HEK293 (cell line): ENCODE measurements around the gene MATCAP1.
A peak's percentile ranks its signal among the peaks of the same experiment; 100 is the strongest.

Experiments
- AEBP2 ChIP-seq: fragments of 450-650 bp; formaldehyde crosslinking; IDR thresholded peaks from 2 replicates; pipeline ENCODE4 v1.5.1; 2016; ENCODE audit warnings: missing biosample characterization, missing genetic modification characterization, borderline replicate concordance
- GFI1B ChIP-seq: fragments of 450-650 bp; formaldehyde crosslinking; IDR thresholded peaks from 2 replicates; pipeline ENCODE4 v1.5.1; 2016; ENCODE audit warnings: missing biosample characterization, missing genetic modification characterization
- HOXC10 ChIP-seq: sonication (generic); formaldehyde crosslinking; IDR thresholded peaks from 2 replicates; pipeline ENCODE4 v1.8.1; 2023; ENCODE audit warnings: mild to moderate bottlenecking, missing genetic modification reagents
- IKZF3 ChIP-seq: fragments of 450-650 bp; IDR thresholded peaks from 2 replicates; pipeline ENCODE4 v1.5.0; 2018; ENCODE audit warnings: missing biosample characterization, mild to moderate bottlenecking, missing genetic modification characterization, moderate library complexity
- KLF1 ChIP-seq: fragments of 450-650 bp; formaldehyde crosslinking; IDR thresholded peaks from 2 replicates; pipeline ENCODE4 v1.5.1; 2016; ENCODE audit warnings: missing biosample characterization, missing genetic modification characterization
- KLF16 ChIP-seq: fragments of 450-650 bp; formaldehyde crosslinking; IDR thresholded peaks from 2 replicates; pipeline ENCODE4 v1.5.1; 2017; ENCODE audit warnings: missing biosample characterization, missing genetic modification characterization
- MEIS1 ChIP-seq: sonication (generic); formaldehyde crosslinking; IDR thresholded peaks from 2 replicates; pipeline ENCODE4 v1.8.1; 2022; ENCODE audit warnings: missing genetic modification reagents, mild to moderate bottlenecking, borderline replicate concordance
- PRDM1 ChIP-seq: fragments of 450-650 bp; formaldehyde crosslinking; IDR thresholded peaks from 2 replicates; pipeline ENCODE4; 2016; ENCODE audit warnings: missing biosample characterization, missing genetic modification characterization
- PRDM10 ChIP-seq: fragments of 450-650 bp; formaldehyde crosslinking; IDR thresholded peaks from 2 replicates; pipeline ENCODE4 v1.5.1; 2016; ENCODE audit warnings: missing biosample characterization, missing genetic modification characterization
- WT1 ChIP-seq: fragments of 450-650 bp; formaldehyde crosslinking; IDR thresholded peaks from 2 replicates; pipeline ENCODE4 v1.5.1; 2016; ENCODE audit warnings: missing biosample characterization, missing genetic modification characterization
- ZBTB49 ChIP-seq: fragments of 450-650 bp; formaldehyde crosslinking; IDR thresholded peaks from 2 replicates; pipeline ENCODE4 v1.5.1; 2016; ENCODE audit warnings: missing biosample characterization, missing genetic modification characterization, low read depth
- ZBTB8A ChIP-seq: fragments of 450-650 bp; formaldehyde crosslinking; IDR thresholded peaks from 2 replicates; pipeline ENCODE4 v1.5.1; 2016; ENCODE audit warnings: missing biosample characterization, missing genetic modification characterization
- ZFP3 ChIP-seq: fragments of 450-650 bp; formaldehyde crosslinking; IDR thresholded peaks from 2 replicates; pipeline ENCODE4 v1.5.1; 2016; ENCODE audit warnings: low read depth, missing biosample characterization, missing genetic modification characterization
- ZNF112 ChIP-seq: fragments of 450-650 bp; formaldehyde crosslinking; IDR thresholded peaks from 2 replicates; pipeline ENCODE4 v1.5.0; 2017; ENCODE audit warnings: missing biosample characterization, missing genetic modification characterization
- ZNF133 ChIP-seq: fragments of 450-650 bp; formaldehyde crosslinking; IDR thresholded peaks from 2 replicates; pipeline ENCODE4 v1.5.1; 2016; ENCODE audit warnings: missing biosample characterization, missing genetic modification characterization
- ZNF148 ChIP-seq: fragments of 450-650 bp; formaldehyde crosslinking; IDR thresholded peaks from 2 replicates; pipeline ENCODE4 v1.5.0; 2017; ENCODE audit warnings: missing biosample characterization, missing genetic modification characterization, borderline replicate concordance
- ZNF23 ChIP-seq: fragments of 450-650 bp; formaldehyde crosslinking; IDR thresholded peaks from 2 replicates; pipeline ENCODE4 v1.5.1; 2016; ENCODE audit warnings: missing biosample characterization, missing genetic modification characterization, borderline replicate concordance
- ZNF394 ChIP-seq: fragments of 450-650 bp; formaldehyde crosslinking; IDR thresholded peaks from 2 replicates; pipeline ENCODE4 v1.5.1; 2016; ENCODE audit warnings: missing biosample characterization, missing genetic modification characterization, mild to moderate bottlenecking, moderate library complexity, borderline replicate concordance
- ZNF488 ChIP-seq: fragments of 450-650 bp; formaldehyde crosslinking; IDR thresholded peaks from 2 replicates; pipeline ENCODE4 v1.5.1; 2016; ENCODE audit warnings: missing biosample characterization, missing genetic modification characterization
- ZNF510 ChIP-seq: fragments of 450-650 bp; formaldehyde crosslinking; IDR thresholded peaks from 2 replicates; pipeline ENCODE4 v1.5.1; 2018; ENCODE audit warnings: mild to moderate bottlenecking, missing genetic modification characterization, missing biosample characterization; ENCODE audit not compliant: insufficient replicate concordance
- ZNF692 ChIP-seq: fragments of 450-650 bp; formaldehyde crosslinking; IDR thresholded peaks from 2 replicates; pipeline ENCODE4 v1.5.1; 2016; ENCODE audit warnings: missing biosample characterization, missing genetic modification characterization
- ZXDB ChIP-seq: fragments of 450-650 bp; formaldehyde crosslinking; IDR thresholded peaks from 2 replicates; pipeline ENCODE4 v1.5.1; 2016; ENCODE audit warnings: missing biosample characterization, missing genetic modification characterization
- TF ChIP-seq, protein P1 (sequence below): fragments of 450-650 bp; formaldehyde crosslinking; IDR thresholded peaks from 2 replicates; pipeline ENCODE4 v1.5.1; 2016; ENCODE audit warnings: missing biosample characterization, missing genetic modification characterization, borderline replicate concordance

Gene MATCAP1

DNA sequence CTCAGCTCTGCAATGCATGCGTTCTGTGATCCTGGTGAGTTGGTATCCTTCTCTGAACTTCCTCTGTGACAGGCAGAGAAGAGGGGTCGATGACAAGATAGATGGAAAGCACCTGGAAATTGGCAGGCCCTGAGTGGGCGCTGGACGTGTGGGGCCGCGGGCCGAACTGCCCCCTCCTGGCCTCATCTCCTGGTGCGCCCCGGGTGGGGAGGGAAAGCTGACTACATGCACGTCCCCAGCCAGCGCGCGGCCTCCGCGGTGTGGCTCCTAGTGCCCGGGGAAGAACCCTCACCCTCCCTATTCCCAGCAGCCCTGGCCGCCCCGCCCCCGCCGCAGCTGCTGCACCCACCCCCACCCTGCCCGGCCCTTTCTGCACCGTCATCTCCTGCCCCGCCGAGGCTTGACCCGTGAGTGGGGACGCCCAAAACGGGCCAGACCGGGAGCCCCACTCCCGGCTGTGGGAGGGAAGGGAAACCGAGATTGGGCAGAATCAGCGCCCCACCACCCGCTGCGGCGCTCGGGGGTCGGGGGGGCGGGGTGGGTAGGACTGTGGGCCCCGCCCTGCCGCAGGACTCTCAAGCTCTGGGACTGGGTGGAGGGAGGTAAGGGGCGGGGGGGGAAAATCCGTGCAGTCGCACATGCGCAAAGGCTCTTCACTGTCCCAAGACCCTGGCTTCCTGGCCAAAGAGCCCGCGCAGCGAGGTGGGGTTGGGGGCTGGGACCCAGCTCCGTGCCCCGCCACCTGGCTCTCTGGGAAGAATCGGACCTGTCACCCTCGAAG, 13.4 kb downstream of the MATCAP1 start, which contains the start of gene NOL3 (continued):
- TF ChIP-seq ZBTB49 (tag by site-specific recombination) = no peak
- no peak for TF ChIP-seq ZNF112 (tag by site-specific recombination)
- TF ChIP-seq HOXC10 (CRISPR knock-in tag) = no peak
- TF ChIP-seq IKZF3 = no peak
- no peak for TF ChIP-seq ZNF23 (tag by site-specific recombination)
- no peak for TF ChIP-seq ZNF488 (tag by site-specific recombination)
- peak; percentile 98 for TF ChIP-seq PRDM10 (tag by site-specific recombination)
- no peak for TF ChIP-seq KLF16 (tag by site-specific recombination)
- no peak for TF ChIP-seq ZNF133 (tag by site-specific recombination)
- TF ChIP-seq AEBP2 = no peak
- TF ChIP-seq GFI1B (tag by site-specific recombination) = no peak
- no peak for TF ChIP-seq ZNF148 (tag by site-specific recombination)
- TF ChIP-seq ZNF692 (tag by site-specific recombination) = peak; percentile 64
- TF ChIP-seq ZFP3 (tag by site-specific recombination) = no peak
- TF ChIP-seq ZBTB8A (tag by site-specific recombination) = peak; percentile 62
- no peak for TF ChIP-seq MEIS1 (CRISPR knock-in tag)
- TF ChIP-seq ZNF394 (tag by site-specific recombination) = no peak
- TF ChIP-seq KLF1 (tag by site-specific recombination) = peak; percentile 80
- TF ChIP-seq ZNF510 (tag by site-specific recombination) = no peak
- TF ChIP-seq WT1 (tag by site-specific recombination) = no peak
- TF ChIP-seq ZXDB (tag by site-specific recombination) = no peak
- TF ChIP-seq, protein P1, sequence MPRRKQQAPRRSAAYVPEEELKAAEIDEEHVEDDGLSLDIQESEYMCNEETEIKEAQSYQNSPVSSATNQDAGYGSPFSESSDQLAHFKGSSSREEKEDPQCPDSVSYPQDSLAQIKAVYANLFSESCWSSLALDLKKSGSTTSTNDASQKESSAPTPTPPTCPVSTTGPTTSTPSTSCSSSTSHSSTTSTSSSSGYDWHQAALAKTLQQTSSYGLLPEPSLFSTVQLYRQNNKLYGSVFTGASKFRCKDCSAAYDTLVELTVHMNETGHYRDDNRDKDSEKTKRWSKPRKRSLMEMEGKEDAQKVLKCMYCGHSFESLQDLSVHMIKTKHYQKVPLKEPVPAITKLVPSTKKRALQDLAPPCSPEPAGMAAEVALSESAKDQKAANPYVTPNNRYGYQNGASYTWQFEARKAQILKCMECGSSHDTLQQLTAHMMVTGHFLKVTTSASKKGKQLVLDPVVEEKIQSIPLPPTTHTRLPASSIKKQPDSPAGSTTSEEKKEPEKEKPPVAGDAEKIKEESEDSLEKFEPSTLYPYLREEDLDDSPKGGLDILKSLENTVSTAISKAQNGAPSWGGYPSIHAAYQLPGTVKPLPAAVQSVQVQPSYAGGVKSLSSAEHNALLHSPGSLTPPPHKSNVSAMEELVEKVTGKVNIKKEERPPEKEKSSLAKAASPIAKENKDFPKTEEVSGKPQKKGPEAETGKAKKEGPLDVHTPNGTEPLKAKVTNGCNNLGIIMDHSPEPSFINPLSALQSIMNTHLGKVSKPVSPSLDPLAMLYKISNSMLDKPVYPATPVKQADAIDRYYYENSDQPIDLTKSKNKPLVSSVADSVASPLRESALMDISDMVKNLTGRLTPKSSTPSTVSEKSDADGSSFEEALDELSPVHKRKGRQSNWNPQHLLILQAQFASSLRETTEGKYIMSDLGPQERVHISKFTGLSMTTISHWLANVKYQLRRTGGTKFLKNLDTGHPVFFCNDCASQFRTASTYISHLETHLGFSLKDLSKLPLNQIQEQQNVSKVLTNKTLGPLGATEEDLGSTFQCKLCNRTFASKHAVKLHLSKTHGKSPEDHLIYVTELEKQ (tag by site-specific recombination) = no peak
- no peak for TF ChIP-seq PRDM1 (tag by site-specific recombination)
